Mesothelial cell of epicardium (in vitro differentiated cells): ENCODE data around the gene EPN1. TPM values are rescaled to one million over a fixed set of nuclear protein-coding genes. Genes with fewer than 3 reads are reported as not detected.

Experiments
- DNase-seq, 2 experiments: peaks; one replicate each; pipeline ENCODE4 v3.0.0; 2021; ENCODE audit warnings: low spot score in 2 of 2; ENCODE audit not compliant: unreplicated experiment in 2 of 2
- H3K27ac Mint-ChIP-seq: 2 replicates; pipeline ENCODE4 v1.8.0; 2021; ENCODE audit warnings: mixed read lengths
- H3K27me3 Mint-ChIP-seq: 2 replicates; pipeline ENCODE4 v1.8.0; 2021; ENCODE audit warnings: low read depth, mixed read lengths
- H3K36me3 Mint-ChIP-seq: 2 replicates; pipeline ENCODE4 v1.8.0; 2021; ENCODE audit warnings: mixed read lengths
- H3K4me1 Mint-ChIP-seq: 2 replicates; pipeline ENCODE4 v1.8.0; 2021; ENCODE audit warnings: mixed read lengths
- H3K4me3 Mint-ChIP-seq: 2 replicates; pipeline ENCODE4 v1.8.0; 2021; ENCODE audit warnings: mild to moderate bottlenecking, moderate library complexity, mixed read lengths
- H3K9me3 Mint-ChIP-seq: 2 replicates; pipeline ENCODE4 v1.8.0; 2021; ENCODE audit warnings: mixed read lengths
- CTCF ChIP-seq: fragments of 200-600 bp; sonication (generic); IDR thresholded peaks from one replicate; pipeline ENCODE4 v1.5.0; 2021; ENCODE audit warnings: antibody characterized with exemption; ENCODE audit not compliant: unreplicated experiment
- total RNA-seq: library from RNA; stranded (reverse); gene quantifications from 3 replicates; pipeline ENCODE4 v1.2.1, GENCODE V29; 2021

The EPN1 gene
- total RNA-seq, 1 donor from 2014 or later, result 99.6 TPM

GRCh38 chr19:55640577-55641425 is 34.2 kb upstream of the EPN1 start, which contains the start of gene ZNF580:
TSS of gene ZNF580 (plus strand) at chr19:55641002. CDS start at chr19:55642509, 1,507 bp downstream.
- Mint-ChIP-seq H3K9me3 (no peaks in the 10 kb centered on the region), H3K4me1 (peaks cover 47% of the 10 kb centered on the region), H3K36me3 (peaks cover 7% of the 10 kb centered on the region), H3K4me3 (peak within 1 kb of the TSS; percentile 81), H3K27ac (peak within 1 kb of the TSS; percentile 96), H3K27me3 (no peaks in the 10 kb centered on the region)
- TF ChIP-seq CTCF, result no peak
- peak in 1 of 2 experiments; percentile 70 for DNase-seq

DNA sequence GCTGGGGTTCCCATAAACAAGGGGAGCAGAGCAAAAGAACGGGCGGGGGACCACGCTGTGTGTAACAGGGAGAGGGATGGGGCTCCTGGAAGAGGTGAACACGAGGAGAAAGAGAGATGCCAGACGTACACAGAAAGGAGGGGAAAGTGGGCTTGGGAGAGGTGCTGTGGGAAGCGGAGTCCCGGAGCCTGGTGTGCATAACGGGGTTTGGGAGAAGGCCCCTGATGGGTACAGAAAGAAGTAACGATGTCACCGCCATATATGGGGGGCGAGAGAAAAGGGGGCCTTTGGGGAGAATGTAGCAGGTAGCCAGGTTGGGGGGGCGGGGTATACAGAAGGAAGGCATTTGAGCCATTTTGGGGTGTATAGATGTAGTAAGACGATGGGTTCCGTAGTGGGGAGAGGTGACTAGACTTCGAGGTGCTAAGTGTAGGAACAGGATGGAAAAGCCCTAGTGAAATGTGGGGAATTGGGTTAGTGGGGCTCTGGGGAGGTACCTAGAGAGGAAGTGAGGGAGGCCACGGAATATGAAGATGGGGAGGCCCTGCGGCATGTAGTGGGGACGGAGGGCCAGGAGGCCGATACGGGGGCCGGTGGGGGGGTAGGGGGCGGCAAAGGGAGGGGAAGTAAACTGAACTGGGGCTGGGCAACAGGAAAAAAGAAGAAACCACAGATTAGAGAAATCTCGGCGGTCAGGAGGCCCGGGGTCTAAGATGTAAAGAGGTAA is 33.4 kb upstream of the EPN1 start:
- peak overlapping the region; percentile 91 for H3K27ac Mint-ChIP-seq

GRCh38 chr19:55642153-55643002 is 32.6 kb upstream of the EPN1 start:
- H3K4me1 Mint-ChIP-seq, result peaks cover 43% of the 10 kb centered on the region
- no peak for DNase-seq
- no peaks in the 10 kb centered on the region for H3K27me3 Mint-ChIP-seq
- peak overlapping the region; percentile 98 for H3K27ac Mint-ChIP-seq
- no peaks in the 10 kb centered on the region for H3K9me3 Mint-ChIP-seq
- H3K36me3 Mint-ChIP-seq, result peaks cover 7% of the 10 kb centered on the region
- peak overlapping the region; percentile 93 for H3K4me3 Mint-ChIP-seq
- TF ChIP-seq CTCF, result no peak

More for the DNA sequence above, 33.4 kb upstream of the EPN1 start:
- TF ChIP-seq CTCF, result no peak
- peaks cover 39% of the 10 kb centered on the region for H3K4me1 Mint-ChIP-seq
- no peaks in the 10 kb centered on the region for H3K9me3 Mint-ChIP-seq
- H3K36me3 Mint-ChIP-seq, result peaks cover 7% of the 10 kb centered on the region
- DNase-seq, result no peak
- H3K27me3 Mint-ChIP-seq, result no peaks in the 10 kb centered on the region
- peak overlapping the region; percentile 81 for H3K4me3 Mint-ChIP-seq

- peak within 1 kb of the TSS; percentile 98 for H3K27ac Mint-ChIP-seq
- no peaks in the 10 kb centered on the region for H3K9me3 Mint-ChIP-seq
- peaks cover 3% of the 10 kb centered on the region for H3K36me3 Mint-ChIP-seq
- H3K4me3 Mint-ChIP-seq, result peak within 1 kb of the TSS; percentile 93
- H3K4me1 Mint-ChIP-seq, result peaks cover 39% of the 10 kb centered on the region
- no peaks in the 10 kb centered on the region for H3K27me3 Mint-ChIP-seq
- peak in 1 of 2 experiments; percentile 80 for DNase-seq
- no peak for TF ChIP-seq CTCF
Observed at GRCh38 chr19:55643003-55643886, 31.8 kb upstream of the EPN1 start, which contains the start of gene ZNF581. TSS of gene ZNF581 (plus strand) at chr19:55643649. CDS start at chr19:55644572, 923 bp downstream.

DNA sequence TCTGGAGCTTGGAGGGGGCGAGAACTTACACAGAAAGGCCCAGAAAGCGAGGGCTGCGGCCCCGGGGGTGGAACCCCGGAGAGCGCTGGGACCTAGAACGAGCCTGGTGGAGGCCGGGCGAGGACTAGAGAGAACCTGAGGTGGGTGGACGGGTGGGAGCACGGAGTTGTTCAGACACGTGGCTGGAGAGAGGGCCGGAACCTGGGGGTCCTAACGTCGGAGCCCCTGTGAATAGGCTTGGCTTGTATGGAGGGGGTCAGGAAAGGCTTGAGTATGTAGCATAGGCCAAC is 31.2 kb upstream of the EPN1 start:
- peaks cover 42% of the 10 kb centered on the region for H3K4me1 Mint-ChIP-seq
- H3K4me3 Mint-ChIP-seq, result peak overlapping the region; percentile 93
- H3K27me3 Mint-ChIP-seq, result no peaks in the 10 kb centered on the region
- H3K36me3 Mint-ChIP-seq, result peaks cover 3% of the 10 kb centered on the region
- peak overlapping the region; percentile 96 for H3K27ac Mint-ChIP-seq
- H3K9me3 Mint-ChIP-seq, result no peaks in the 10 kb centered on the region
- no peak for DNase-seq
- TF ChIP-seq CTCF, result no peak
